22Rv1 (cell line): ENCODE results near the gene ADGRL1.
"Not testable (repeated sequence)": the region's sequence is repeated elsewhere in the genome, so short reads cannot be mapped to it uniquely, and the experiment has no call there.

Experiments used
- H3K27ac ChIP-seq: fragments of 450-650 bp; 2 replicates; pipeline ENCODE4 v1.5.1; 2017
- ZFX ChIP-seq: fragments of 450-650 bp; IDR thresholded peaks from 2 replicates; pipeline ENCODE4 v1.6.1; 2017; ENCODE audit warnings: antibody characterized with exemption, borderline replicate concordance
- TF ChIP-seq, protein P1 (sequence below): fragments of 450-650 bp; IDR thresholded peaks from 2 replicates; pipeline ENCODE4 v1.5.1; 2017; ENCODE audit warnings: mild to moderate bottlenecking

Gene ADGRL1

DNA sequence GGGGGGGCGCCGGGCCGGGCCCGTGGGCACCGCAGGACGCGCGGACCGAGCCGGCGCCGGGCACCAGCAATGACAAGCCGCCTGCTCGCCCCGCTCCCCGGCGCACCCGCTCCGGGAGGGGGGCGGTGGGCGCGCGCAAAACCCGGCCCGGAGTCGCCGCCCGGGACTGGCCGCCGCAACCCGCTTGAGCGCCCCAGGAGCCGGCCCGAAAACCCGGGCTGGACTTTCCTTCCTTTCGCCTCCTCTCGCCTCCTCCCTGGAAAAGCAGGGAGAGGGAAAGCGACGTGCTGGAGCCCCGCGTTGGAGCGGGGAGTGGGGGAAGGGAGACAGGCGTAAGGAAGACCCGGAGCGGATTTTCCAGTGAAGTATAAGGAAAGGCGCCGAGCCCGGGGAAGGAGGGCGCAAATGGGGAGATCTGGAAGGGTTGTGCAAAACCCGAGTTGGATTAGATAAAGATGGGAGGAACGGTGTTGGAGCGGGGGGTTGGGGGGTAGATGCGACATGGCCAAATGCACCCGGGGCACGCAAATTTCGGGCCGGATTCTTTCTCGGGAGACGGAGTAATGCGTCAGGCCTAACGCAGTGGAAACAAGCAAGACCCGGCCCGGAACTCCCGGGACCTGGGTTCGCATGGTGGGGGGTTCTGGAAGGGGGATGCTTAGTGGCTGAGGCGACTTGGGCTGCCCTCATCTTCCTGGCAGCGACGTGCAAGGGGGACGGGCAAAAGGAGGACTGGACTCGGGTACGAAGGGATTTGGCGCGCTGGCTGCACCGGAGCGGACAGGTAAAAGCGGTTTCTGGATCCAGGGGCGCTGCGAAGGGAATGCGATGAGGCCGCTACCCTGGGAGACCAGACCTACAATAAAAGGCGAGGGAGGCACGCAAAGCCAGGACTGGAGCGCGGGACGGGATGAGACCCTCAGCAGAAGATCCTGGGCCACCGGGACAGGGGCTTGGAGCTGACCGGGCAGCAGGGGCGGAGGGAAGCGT is 1.1 kb upstream of the ADGRL1 start:
- peak overlapping the region; percentile 73 for H3K27ac ChIP-seq

DNA sequence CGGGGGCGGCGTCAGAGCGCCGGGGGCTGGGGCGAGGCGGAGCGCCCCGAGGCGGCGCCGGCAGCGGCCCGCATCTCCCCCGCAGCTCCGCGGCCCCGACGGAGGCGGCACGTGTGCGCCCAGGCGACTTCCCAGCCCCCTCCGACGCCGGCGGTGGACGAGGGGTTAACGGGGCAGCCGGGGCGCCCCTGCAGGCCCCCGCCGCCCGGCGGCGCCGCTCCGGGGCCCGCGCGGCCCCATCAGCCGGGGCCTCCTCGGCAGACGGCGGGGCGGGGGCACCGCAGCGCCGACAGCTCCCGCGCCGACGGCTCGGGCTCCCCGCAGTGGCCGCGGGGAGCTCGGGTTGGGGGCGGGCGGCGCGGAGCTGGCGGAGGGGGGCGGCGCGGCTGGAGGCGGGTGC is 339 bp upstream of the ADGRL1 start:
- H3K27ac ChIP-seq = peak overlapping the region; percentile 73

DNA sequence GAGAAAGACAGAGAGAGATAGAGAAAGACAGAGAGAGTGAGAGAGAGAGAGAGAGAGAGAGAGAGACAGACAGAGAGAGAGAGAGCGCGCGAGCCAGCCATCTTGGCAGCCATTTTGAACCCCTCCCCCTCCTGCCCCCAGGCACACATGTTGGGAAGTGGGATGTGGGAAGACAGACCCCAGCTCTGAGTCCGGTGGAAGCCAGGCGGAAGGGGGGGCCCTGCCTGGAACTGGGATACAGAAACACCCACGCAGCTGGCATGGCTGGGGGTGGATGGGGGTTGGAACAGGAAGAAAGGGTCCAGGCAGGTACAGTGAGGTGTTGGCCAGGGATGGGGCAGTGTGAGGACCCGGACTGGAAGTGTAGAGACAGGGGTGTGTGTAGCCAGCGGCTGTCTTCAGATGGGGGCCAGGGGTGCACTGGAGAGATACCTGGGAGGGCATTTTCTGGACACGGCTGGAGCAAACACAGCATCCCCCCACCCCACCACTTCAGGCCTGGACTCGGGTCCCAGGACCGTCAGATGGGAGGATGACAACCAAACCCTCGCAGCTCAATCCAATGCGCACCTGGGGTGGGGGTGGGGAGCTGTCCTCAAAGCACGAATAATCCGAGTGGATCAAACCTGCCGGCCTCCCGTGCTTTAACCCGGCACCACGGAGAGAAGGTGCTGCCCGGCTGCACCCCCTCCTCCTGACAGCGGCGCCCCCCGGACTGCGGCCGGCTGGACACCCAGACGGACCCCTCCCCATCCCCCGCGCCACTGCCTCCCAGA is 1.1 kb downstream of the ADGRL1 start:
- peak overlapping the region; percentile 73 for H3K27ac ChIP-seq

DNA sequence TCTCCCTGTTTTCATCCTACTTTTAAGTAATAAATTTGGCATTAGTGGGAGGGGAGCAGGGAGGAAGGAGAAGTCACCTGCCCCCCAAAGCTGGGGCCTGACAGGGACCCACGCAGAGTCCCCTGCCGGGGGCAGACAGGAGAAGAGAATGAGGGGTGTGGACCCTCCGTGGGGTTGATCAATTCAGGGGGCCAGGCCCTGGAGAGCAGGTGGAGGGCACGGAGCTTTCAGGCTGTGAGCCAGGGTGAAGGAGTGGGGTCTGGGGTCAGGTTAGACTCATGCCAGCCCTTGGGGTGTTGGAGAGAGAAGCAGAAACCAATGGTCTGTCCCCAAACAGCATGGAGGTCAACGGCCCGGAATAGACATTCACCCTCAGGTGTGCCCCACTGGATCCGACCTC is 1.8 kb downstream of the ADGRL1 start:
- not testable (repeated sequence) for H3K27ac ChIP-seq

DNA sequence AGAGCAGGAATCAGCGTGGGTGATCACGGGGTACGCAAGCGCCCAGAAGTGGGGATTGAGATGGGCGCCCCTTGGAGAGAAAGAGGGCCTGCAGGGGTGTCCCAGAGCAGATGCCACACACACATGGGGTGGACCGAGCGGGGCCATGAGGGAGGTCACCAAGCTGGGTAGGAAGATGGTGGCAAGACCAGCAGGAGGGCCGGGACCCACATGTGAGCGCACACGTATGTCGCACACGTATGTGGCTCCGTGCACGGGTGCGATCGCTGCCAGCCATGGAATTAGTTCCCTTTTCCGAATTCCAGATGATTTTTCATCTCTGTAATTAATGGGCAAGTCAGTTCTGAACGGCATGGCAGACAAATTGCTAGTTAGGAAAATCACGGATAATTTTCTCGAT is 2.2 kb downstream of the ADGRL1 start:
- not testable (repeated sequence) for H3K27ac ChIP-seq

- no peak for TF ChIP-seq ZFX
- TF ChIP-seq, protein P1, sequence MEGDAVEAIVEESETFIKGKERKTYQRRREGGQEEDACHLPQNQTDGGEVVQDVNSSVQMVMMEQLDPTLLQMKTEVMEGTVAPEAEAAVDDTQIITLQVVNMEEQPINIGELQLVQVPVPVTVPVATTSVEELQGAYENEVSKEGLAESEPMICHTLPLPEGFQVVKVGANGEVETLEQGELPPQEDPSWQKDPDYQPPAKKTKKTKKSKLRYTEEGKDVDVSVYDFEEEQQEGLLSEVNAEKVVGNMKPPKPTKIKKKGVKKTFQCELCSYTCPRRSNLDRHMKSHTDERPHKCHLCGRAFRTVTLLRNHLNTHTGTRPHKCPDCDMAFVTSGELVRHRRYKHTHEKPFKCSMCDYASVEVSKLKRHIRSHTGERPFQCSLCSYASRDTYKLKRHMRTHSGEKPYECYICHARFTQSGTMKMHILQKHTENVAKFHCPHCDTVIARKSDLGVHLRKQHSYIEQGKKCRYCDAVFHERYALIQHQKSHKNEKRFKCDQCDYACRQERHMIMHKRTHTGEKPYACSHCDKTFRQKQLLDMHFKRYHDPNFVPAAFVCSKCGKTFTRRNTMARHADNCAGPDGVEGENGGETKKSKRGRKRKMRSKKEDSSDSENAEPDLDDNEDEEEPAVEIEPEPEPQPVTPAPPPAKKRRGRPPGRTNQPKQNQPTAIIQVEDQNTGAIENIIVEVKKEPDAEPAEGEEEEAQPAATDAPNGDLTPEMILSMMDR = no peak
- H3K27ac ChIP-seq = no peak overlapping the region
Measured at GRCh38 chr19:14203177-14203576, 2.8 kb downstream of the ADGRL1 start.

GRCh38 chr19:14201481-14201880 is 4.5 kb downstream of the ADGRL1 start:
- not testable (repeated sequence) for H3K27ac ChIP-seq

GRCh38 chr19:14200147-14200841 is 5.7 kb downstream of the ADGRL1 start:
- TF ChIP-seq, protein P1 = peak; percentile 71

GRCh38 chr19:14198384-14199376 is 7.3 kb downstream of the ADGRL1 start:
- TF ChIP-seq, protein P1 = no peak
- TF ChIP-seq ZFX = no peak
- no peak overlapping the region for H3K27ac ChIP-seq

More at GRCh38 chr19:14200147-14200841, 5.7 kb downstream of the ADGRL1 start:
- H3K27ac ChIP-seq = not testable (repeated sequence)

DNA sequence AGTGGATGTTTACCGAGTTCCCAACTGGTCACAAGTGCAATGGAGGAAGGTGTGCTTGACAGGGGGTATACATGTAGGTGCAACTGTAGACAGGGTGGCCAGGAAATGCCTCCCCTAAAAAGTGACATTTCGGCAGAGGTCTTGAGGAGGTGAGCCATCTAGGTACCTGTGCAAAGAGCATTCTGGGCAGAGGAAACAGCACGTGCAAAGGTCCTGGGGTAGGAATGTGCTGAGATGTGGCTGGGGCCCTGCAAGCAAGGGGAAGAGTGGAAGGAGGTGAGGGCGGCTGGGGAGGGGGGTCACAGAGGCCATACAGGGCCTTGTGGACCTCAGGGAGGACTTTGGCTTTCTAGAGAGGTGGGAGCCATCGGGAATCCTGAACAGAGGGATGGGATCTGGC is 8.1 kb downstream of the ADGRL1 start:
- H3K27ac ChIP-seq = no peak overlapping the region
- TF ChIP-seq, protein P1 = no peak
- no peak for TF ChIP-seq ZFX

DNA sequence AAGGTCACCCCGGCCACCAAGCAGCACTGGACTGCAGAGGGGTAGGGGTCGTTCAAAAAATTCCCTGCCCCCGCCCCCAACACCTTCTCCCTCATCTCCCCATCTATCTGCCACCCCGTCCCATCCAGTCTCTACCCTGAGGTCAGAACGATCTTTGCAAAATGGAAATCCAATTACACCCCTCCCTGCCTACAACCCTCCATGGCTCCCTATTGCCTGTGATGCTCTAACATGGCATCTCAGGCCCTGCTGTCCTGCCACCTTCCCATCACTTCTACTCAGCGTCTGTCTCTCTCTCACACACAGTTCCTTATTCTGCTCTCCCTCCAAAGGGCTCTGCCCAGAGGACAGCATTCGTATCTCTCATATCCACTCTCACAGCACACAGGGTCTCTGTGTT is 8.7 kb downstream of the ADGRL1 start:
- not testable (repeated sequence) for H3K27ac ChIP-seq
